SU-DHL-6 (cell line): ENCODE measurements around the gene ANTXR1.

Experiments used
- H2AFZ ChIP-seq: fragments of 200-600 bp; sonication (generic); 2 replicates; pipeline ENCODE4 v1.6.1; 2014; ENCODE audit warnings: low read depth, mild to moderate bottlenecking, moderate library complexity, mixed read lengths, antibody characterized with exemption, low read length; ENCODE audit not compliant: severe bottlenecking
- H3F3A ChIP-seq: fragments of 200-600 bp; shearing (Covaris generic); 2 replicates; pipeline ENCODE4 v1.6.0; 2016; ENCODE audit warnings: antibody characterized with exemption, mild to moderate bottlenecking; ENCODE audit not compliant: insufficient read depth
- H3K27ac ChIP-seq: fragments of 200-600 bp; sonication (generic); 2 replicates; pipeline ENCODE4 v1.5.1; 2016; ENCODE audit warnings: low read depth, mild to moderate bottlenecking, low read length, moderate library complexity, mixed read lengths
- H3K27me3 ChIP-seq: fragments of 200-600 bp; sonication (generic), shearing (Covaris generic); 2 replicates; pipeline ENCODE4 v1.6.0; 2014; ENCODE audit warnings: mild to moderate bottlenecking, low read length
- H3K36me3 ChIP-seq: fragments of 200-600 bp; sonication (generic); 2 replicates; pipeline ENCODE4 v1.6.1; 2014; ENCODE audit warnings: mild to moderate bottlenecking, low read length, mixed read lengths
- H3K4me2 ChIP-seq: fragments of 300-600, 200-600 bp; shearing (Covaris generic), sonication (generic); 2 replicates; pipeline ENCODE4 v1.6.0; 2014; ENCODE audit warnings: low read length, low read depth, mild to moderate bottlenecking; ENCODE audit not compliant: poor library complexity, severe bottlenecking
- H3K4me3 ChIP-seq: fragments of 200-600 bp; sonication (generic); 2 replicates; pipeline ENCODE4 v1.5.1; 2014; ENCODE audit warnings: antibody characterized with exemption, low read length, mild to moderate bottlenecking, mixed read lengths; ENCODE audit not compliant: insufficient read depth, poor library complexity, severe bottlenecking
- H3K79me2 ChIP-seq: fragments of 200-600 bp; sonication (generic); 2 replicates; pipeline ENCODE4 v1.6.1; 2014; ENCODE audit warnings: mild to moderate bottlenecking, low read length, moderate library complexity; ENCODE audit not compliant: insufficient read depth
- H3K9ac ChIP-seq: fragments of 200-600 bp; sonication (generic); 2 replicates; pipeline ENCODE4 v1.7.0; 2014; ENCODE audit warnings: mild to moderate bottlenecking, low read length
- H3K9me2 ChIP-seq: fragments of 200-600 bp; sonication (generic); replicated peaks from 2 replicates; pipeline ENCODE4 v1.6.1; 2014; ENCODE audit warnings: low read length; ENCODE audit not compliant: insufficient read depth
- H3K9me3 ChIP-seq: fragments of 200-600 bp; sonication (generic); 2 replicates; pipeline ENCODE4 v1.6.1; 2014; ENCODE audit warnings: low read length, mixed read lengths; ENCODE audit not compliant: insufficient read depth
- H4K20me1 ChIP-seq: fragments of 200-600 bp; sonication (generic); 2 replicates; pipeline ENCODE4 v1.6.1; 2014; ENCODE audit warnings: low read depth, mild to moderate bottlenecking, antibody characterized with exemption, low read length, moderate library complexity, mixed read lengths
- EZH2phosphoT487 ChIP-seq: fragments of 200-600 bp; sonication (generic), shearing (Covaris generic); conservative IDR thresholded peaks from 2 replicates; pipeline ENCODE4 v1.6.1; 2018; ENCODE audit warnings: mild to moderate bottlenecking, antibody characterized with exemption, low read length, moderate library complexity, mixed read lengths
- TF ChIP-seq, protein P1 (sequence below): fragments of 200-600 bp; sonication (generic); IDR thresholded peaks from one replicate; pipeline ENCODE4 v1.5.1; 2017; ENCODE audit warnings: antibody characterized with exemption, mild to moderate bottlenecking, low read length, moderate library complexity; ENCODE audit not compliant: insufficient read depth, poor library complexity, severe bottlenecking

ANTXR1 gene

DNA sequence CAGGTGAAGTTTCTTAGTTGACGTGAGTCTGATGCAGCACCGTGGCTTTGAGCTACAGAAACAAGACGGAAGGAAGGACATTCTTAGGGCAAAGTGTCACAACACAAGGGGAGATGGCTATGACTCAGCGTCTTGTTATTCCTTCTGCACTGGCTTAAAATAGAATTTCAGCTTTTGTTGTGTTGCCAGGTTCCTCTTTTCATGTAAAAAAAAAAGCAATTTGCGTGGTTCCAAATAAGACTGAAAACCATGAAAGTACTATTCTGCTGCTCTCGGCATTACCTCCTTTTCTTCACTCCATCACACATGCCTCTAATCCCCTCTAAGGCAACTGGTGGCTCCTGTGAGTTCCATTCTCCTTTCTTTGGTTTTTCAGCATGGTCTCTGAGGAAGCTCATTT, 150.1 kb downstream of the ANTXR1 start:
- no peaks in the 10 kb centered on the region for H4K20me1 ChIP-seq
- 0 out of 2 replicates have a peak, but pooled peaks cover 4% of the 10 kb centered on the region for H3K27me3 ChIP-seq
- TF ChIP-seq, protein P1, sequence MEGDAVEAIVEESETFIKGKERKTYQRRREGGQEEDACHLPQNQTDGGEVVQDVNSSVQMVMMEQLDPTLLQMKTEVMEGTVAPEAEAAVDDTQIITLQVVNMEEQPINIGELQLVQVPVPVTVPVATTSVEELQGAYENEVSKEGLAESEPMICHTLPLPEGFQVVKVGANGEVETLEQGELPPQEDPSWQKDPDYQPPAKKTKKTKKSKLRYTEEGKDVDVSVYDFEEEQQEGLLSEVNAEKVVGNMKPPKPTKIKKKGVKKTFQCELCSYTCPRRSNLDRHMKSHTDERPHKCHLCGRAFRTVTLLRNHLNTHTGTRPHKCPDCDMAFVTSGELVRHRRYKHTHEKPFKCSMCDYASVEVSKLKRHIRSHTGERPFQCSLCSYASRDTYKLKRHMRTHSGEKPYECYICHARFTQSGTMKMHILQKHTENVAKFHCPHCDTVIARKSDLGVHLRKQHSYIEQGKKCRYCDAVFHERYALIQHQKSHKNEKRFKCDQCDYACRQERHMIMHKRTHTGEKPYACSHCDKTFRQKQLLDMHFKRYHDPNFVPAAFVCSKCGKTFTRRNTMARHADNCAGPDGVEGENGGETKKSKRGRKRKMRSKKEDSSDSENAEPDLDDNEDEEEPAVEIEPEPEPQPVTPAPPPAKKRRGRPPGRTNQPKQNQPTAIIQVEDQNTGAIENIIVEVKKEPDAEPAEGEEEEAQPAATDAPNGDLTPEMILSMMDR, result no peak
- no peak for TF ChIP-seq EZH2phosphoT487
- no peak overlapping the region for H3K27ac ChIP-seq
- no peak overlapping the region for H3K4me2 ChIP-seq
- H3F3A ChIP-seq, result no peaks in the 10 kb centered on the region
- H3K9ac ChIP-seq, result no peak overlapping the region
- H3K79me2 ChIP-seq, result no peaks in the 10 kb centered on the region
- no peaks in the 10 kb centered on the region for H3K9me2 ChIP-seq
- no peak overlapping the region for H3K4me3 ChIP-seq
- H3K9me3 ChIP-seq, result no peaks in the 10 kb centered on the region
- no peaks in the 10 kb centered on the region for H3K36me3 ChIP-seq
- no peak overlapping the region for H2AFZ ChIP-seq

DNA sequence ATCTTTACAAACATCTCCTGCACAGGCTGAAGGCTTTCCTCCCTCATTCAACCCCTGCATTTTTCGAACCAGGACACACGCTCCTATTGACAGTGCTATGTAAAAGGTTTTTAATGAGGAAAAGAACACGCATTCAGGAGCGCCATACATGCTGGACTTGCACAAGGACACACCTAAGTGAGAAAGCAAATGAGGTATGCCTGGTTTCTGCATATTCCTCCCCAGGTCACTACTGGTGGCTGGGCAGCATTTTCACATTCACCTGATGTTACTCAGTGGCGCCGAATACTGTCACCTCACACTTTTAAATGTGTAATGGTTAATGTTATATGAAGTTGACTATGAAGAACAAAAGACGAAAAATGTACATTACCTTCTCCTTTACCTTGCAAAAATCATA, 150.6 kb downstream of the ANTXR1 start:
- no peaks in the 10 kb centered on the region for H4K20me1 ChIP-seq
- no peak overlapping the region for H3K27ac ChIP-seq
- H3K4me2 ChIP-seq, result no peak overlapping the region
- H3K9me2 ChIP-seq, result no peaks in the 10 kb centered on the region
- H3K9me3 ChIP-seq, result no peaks in the 10 kb centered on the region
- no peak overlapping the region for H3K9ac ChIP-seq
- no peak overlapping the region for H3K4me3 ChIP-seq
- H3K79me2 ChIP-seq, result no peaks in the 10 kb centered on the region
- H3F3A ChIP-seq, result no peaks in the 10 kb centered on the region
- H2AFZ ChIP-seq, result no peak overlapping the region
- 0 out of 2 replicates have a peak, but pooled peaks cover 4% of the 10 kb centered on the region for H3K27me3 ChIP-seq
- H3K36me3 ChIP-seq, result no peaks in the 10 kb centered on the region
- TF ChIP-seq EZH2phosphoT487, result no peak
- TF ChIP-seq, protein P1, result no peak

DNA sequence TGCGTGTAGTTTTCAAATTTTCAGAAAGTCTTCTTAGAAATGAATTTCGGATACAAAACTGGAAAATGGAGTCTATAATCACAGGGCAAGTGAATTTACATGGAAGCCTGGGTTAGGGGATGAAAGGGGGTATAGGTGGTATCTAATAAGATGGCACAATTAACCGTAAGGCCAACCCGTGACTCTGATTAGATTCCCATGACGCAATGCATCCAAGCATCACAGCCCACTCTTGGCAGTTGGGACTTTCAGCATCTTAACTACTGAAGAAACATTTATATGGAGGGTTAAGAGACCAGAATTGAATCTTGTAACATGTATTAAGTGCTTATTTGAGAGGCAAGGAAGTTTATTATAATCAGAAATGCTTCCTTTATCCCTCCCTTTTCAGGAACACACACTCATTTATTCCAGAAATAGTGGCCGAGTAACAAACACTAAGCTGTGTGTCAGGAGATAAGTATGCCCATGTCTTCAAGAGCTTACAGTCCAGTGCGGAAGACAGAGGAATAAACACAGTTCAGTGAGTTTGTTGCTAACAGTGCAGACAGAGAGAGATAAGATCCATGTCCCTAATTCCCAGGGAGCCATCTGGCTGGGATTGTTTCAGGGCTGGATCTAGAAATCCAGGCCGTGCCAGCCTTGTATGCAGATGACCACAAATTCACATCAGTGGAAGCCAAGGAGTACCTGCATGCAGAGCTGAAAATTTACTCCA, 151.2 kb downstream of the ANTXR1 start:
- H3K27me3 ChIP-seq, result 0 out of 2 replicates have a peak, but pooled peaks cover 4% of the 10 kb centered on the region
- no peaks in the 10 kb centered on the region for H3K36me3 ChIP-seq
- no peak overlapping the region for H2AFZ ChIP-seq
- no peak overlapping the region for H3K9ac ChIP-seq
- H4K20me1 ChIP-seq, result no peaks in the 10 kb centered on the region
- no peak overlapping the region for H3K4me3 ChIP-seq
- no peaks in the 10 kb centered on the region for H3K9me3 ChIP-seq
- TF ChIP-seq EZH2phosphoT487, result no peak
- H3K79me2 ChIP-seq, result no peaks in the 10 kb centered on the region
- H3K27ac ChIP-seq, result no peak overlapping the region
- H3K4me2 ChIP-seq, result no peak overlapping the region
- no peaks in the 10 kb centered on the region for H3K9me2 ChIP-seq
- H3F3A ChIP-seq, result no peaks in the 10 kb centered on the region
